BE2C (cell line): ENCODE results near the gene CDK8.

Source experiments
- DNase-seq: peaks from one replicate; pipeline ENCODE4 v3.0.0-alpha.2; 2020
- H3K27me3 ChIP-seq: fragments of 250-450 bp; sonication (Bioruptor Pico); 2 replicates; pipeline ENCODE4 v1.5.1; 2020; ENCODE audit warnings: mild to moderate bottlenecking
- H3K36me3 ChIP-seq: fragments of 250-450 bp; sonication (Bioruptor Pico); 2 replicates; pipeline ENCODE4 v1.5.1; 2020; ENCODE audit warnings: mild to moderate bottlenecking
- H3K4me1 ChIP-seq: fragments of 250-450 bp; sonication (Bioruptor Pico); 2 replicates; pipeline ENCODE4 v1.5.1; 2020
- H3K4me3 ChIP-seq: 2 replicates; pipeline ENCODE4 v1.5.1; 2011; ENCODE audit warnings: low read depth, low read length
- H3K9me3 ChIP-seq: fragments of 250-450 bp; sonication (Bioruptor Pico); 2 replicates; pipeline ENCODE4 v1.5.1; 2020
- TF ChIP-seq, protein P1 (sequence below): IDR thresholded peaks from 2 replicates; pipeline ENCODE4 v1.5.1; 2012; ENCODE audit warnings: mild to moderate bottlenecking, low read depth, low read length

CDK8 gene

DNA sequence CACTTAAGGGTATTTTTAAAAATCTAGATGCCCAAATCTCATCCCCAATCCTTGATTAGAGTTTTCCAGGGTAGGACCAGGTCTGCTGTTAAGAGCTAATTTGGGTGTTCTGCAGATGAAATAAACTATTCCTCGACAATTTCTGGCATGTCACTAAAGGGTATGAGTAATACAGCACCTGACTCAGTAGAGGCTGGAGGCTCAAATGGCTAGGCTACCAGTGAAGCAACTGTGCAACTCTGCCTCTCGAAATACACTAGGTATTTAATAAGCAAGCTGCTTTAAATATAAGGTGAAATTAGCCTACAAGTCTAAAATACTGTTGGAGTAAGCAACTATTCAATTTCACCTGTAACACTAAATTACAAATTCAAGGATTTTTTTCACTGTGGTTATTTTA is 33.4 kb upstream of the CDK8 start:
- DNase-seq: no peak
- no peaks in the 10 kb centered on the region for H3K9me3 ChIP-seq
- H3K4me1 ChIP-seq: no peaks in the 10 kb centered on the region
- TF ChIP-seq, protein P1, sequence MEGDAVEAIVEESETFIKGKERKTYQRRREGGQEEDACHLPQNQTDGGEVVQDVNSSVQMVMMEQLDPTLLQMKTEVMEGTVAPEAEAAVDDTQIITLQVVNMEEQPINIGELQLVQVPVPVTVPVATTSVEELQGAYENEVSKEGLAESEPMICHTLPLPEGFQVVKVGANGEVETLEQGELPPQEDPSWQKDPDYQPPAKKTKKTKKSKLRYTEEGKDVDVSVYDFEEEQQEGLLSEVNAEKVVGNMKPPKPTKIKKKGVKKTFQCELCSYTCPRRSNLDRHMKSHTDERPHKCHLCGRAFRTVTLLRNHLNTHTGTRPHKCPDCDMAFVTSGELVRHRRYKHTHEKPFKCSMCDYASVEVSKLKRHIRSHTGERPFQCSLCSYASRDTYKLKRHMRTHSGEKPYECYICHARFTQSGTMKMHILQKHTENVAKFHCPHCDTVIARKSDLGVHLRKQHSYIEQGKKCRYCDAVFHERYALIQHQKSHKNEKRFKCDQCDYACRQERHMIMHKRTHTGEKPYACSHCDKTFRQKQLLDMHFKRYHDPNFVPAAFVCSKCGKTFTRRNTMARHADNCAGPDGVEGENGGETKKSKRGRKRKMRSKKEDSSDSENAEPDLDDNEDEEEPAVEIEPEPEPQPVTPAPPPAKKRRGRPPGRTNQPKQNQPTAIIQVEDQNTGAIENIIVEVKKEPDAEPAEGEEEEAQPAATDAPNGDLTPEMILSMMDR: no peak
- H3K27me3 ChIP-seq: no peaks in the 10 kb centered on the region
- peaks cover 17% of the 10 kb centered on the region for H3K36me3 ChIP-seq
- H3K4me3 ChIP-seq: peak overlapping the region; percentile 92

DNA sequence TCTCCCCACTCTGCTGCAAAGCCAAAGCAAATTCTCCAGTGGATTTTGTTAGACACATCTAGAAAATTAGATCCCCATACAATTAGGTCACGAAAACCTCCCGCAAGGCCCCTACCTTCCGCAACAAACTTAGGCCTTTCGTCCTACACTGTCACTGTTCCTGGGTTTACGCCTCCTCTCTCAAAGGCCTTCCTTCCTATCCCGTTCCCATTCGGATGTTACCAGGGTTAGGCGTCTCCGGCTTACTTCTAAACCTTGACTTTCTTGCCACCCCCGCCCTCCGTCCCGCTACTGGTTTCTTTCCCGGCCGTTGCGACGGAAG is 32.6 kb upstream of the CDK8 start:
- no peaks in the 10 kb centered on the region for H3K9me3 ChIP-seq
- H3K4me3 ChIP-seq: peak overlapping the region; percentile 92
- DNase-seq: no peak
- H3K27me3 ChIP-seq: no peaks in the 10 kb centered on the region
- H3K36me3 ChIP-seq: peaks cover 16% of the 10 kb centered on the region
- H3K4me1 ChIP-seq: no peaks in the 10 kb centered on the region
- TF ChIP-seq, protein P1: no peak

DNA sequence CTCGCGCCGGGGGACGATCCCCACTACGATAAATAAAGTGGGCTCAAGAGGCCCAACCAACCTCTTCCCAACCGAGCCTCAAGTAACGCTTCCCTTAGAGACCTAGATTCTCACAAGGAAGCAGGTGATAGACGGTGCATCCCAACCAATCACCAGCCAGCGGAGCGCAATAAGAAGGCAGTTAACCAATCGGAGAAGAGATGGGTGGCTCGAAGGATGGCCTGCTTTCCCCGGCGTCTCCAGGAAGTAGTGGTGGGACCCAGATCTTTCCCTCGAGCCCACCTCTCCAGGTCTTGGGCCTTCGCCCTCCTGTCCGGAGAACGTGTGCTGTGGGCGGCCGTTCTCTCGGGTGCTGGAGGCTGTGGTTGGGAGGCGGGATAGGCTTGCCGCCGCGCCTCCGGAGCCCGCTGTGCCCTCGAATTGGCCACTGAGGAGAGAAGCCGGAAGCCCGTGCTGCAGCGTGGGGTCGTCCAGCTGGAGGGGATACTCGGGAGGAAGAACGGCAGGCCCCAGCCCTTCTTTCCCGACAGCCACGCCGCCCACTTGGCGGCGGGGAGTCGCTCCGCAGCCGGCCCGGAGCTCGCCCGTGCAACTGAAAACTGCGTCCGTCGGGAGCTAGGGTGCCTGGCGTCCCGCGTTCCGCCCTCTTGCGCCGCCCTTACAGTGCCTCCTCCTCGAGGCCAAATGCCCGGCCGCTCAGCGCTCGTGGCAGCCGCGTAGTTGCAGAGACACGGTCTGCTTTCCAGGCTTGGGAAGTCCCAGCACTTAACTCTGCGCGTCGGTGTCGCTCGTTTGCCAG is 32.0 kb upstream of the CDK8 start, which contains the start of gene RNF6:
Gene RNF6, minus strand, starts transcription at position 594 of the 799 bp plus-strand sequence. CDS start 2,665 bp downstream, outside the sequence.
- H3K27me3 ChIP-seq: no peaks in the 10 kb centered on the region

DNA sequence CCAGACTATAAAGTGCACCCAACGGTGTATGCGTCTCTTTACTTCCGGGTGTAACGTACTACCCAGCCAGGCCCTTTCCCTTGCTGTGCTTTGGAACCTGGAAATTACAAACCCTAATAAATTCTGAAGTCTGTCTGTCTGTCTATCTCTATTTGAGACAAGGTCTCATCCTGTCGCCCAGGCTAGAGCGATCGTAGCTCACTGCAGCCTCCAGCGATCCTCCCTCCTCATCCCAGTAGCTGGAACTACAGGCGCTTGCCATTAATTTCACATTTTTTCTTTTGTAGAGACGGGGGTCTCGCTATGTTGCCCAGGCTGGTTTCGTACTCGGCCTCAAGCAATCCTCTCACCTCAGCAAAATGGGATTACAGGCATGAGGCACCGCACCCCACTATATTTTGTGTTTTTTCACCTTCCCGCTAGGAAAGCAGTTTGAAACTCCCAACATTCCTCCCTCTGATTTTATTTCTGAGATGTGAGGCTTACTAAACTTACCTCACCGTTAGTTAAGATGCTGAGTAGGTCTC is 31.3 kb upstream of the CDK8 start:
- no peak for DNase-seq
- Histone ChIP-seq H3K27me3 (no peaks in the 10 kb centered on the region), H3K9me3 (no peaks in the 10 kb centered on the region), H3K4me3 (peak overlapping the region; percentile 92), H3K36me3 (peaks cover 6% of the 10 kb centered on the region), H3K4me1 (no peaks in the 10 kb centered on the region)
- TF ChIP-seq, protein P1: no peak

More for the DNA sequence above, 32.0 kb upstream of the CDK8 start, which contains the start of gene RNF6:
- peaks cover 13% of the 10 kb centered on the region for H3K36me3 ChIP-seq
- peak within 1 kb of the TSS; percentile 92 for H3K4me3 ChIP-seq
- H3K4me1 ChIP-seq: no peaks in the 10 kb centered on the region
- TF ChIP-seq, protein P1: no peak
- DNase-seq: peak; percentile 92
- no peaks in the 10 kb centered on the region for H3K9me3 ChIP-seq

DNA sequence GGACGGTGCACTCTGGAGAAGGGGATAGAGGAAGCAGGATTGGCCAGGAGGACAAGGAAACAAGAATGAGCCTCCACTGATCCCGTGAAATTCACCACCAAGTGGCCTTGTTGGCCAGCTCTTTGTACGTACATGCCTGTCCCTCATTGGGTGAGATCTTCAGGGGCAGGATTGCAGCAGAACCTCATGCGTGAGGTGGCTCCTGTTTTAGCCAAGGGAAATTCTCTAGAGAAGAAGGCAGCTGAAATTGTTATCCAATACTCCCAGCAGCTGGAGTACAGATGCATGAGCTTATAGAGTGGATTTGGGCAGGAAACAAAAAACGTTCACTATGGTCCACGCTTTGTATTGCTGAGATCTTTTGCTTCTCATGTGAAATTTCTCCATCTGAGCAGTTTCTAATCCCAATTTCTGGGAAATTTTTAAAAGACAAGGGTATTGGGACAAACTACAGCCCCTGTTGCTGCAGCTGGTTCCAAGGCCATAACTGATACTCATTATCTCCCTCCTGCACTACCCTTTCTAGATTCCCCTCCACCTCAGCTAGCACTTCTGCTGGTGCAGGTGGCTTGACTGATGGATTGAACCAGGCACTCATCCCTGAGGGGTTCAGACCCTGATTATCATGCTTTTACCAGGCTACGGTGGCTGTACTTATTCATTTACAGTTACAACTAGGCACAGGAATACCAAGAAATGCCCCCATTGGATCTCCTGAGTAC is 27.9 kb upstream of the CDK8 start:
- H3K4me1 ChIP-seq: peaks cover 6% of the 10 kb centered on the region
- no peaks in the 10 kb centered on the region for H3K9me3 ChIP-seq
- H3K27me3 ChIP-seq: no peaks in the 10 kb centered on the region
- no peak for DNase-seq
- no peaks in the 10 kb centered on the region for H3K36me3 ChIP-seq
- TF ChIP-seq, protein P1: no peak
- H3K4me3 ChIP-seq: no peak overlapping the region
